ENCODE measurements around the gene RPS19BP1.
"Not testable (repeated sequence)": the region's sequence is repeated elsewhere in the genome, so short reads cannot be mapped to it uniquely, and the experiment has no call there.

RPS19BP1 gene

GRCh38 chr22:39510529-39511149, 21.9 kb downstream of the RPS19BP1 start:
- POLR2A ChIA-PET, result interaction anchor here (1.0 to 1.6 kb wide), 2 partner anchors 9 to 193 kb away, joined by 4 to 6 read pairs; no protein-coding TSS in a partner anchor
- CTCF ChIA-PET, result interaction anchor here (2.1 to 10.6 kb wide), 3 partner anchors 10 to 18 kb away, joined by 7 to 172 read pairs (median 11); partner anchors contain the start of gene MIEF1
- no peak for TF ChIP-seq CTCF (IDR thresholded peaks at IDR 0.05; ENCODE audit: insufficient read depth, low read length, missing control alignments)
- no peak overlapping the region for H3K4me3 ChIP-seq (ENCODE audit: low read depth, low read length)
- no peak for DNase-seq (ENCODE audit: low read depth, low spot score)

- DNase-seq (ENCODE audit: low read depth, low spot score), result no peak
- H3K4me3 ChIP-seq (ENCODE audit: low read depth, low read length), result no peak overlapping the region
- TF ChIP-seq CTCF (IDR thresholded peaks at IDR 0.05; ENCODE audit: insufficient read depth, low read length, missing control alignments), result no peak
- ChIA-PET CTCF (interaction anchor here (1.4 to 2.3 kb wide), 3 partner anchors 9 to 12 kb away, joined by 4 to 18 read pairs (median 7); no protein-coding TSS in a partner anchor), POLR2A (interaction anchor here (1.4 kb wide), 1 partner anchor 12 kb away, joined by 3 read pairs; the partner anchor contains the start of gene ATF4)
These were observed 24.2 kb downstream of the RPS19BP1 start for GRCh38 chr22:39508393-39508792.

- CTCF ChIA-PET, result interaction anchor here (0.9 to 2.3 kb wide), 3 partner anchors 10 to 13 kb away, joined by 3 to 18 read pairs (median 7); no protein-coding TSS in a partner anchor
- H3K4me3 ChIP-seq (ENCODE audit: low read depth, low read length); DNase-seq (ENCODE audit: low read depth, low spot score): not testable (repeated sequence)
- POLR2A ChIA-PET, result interaction anchor here (0.6 kb wide), 1 partner anchor 13 kb away, joined by 3 read pairs; the partner anchor contains the start of gene ATF4
These were observed 25.5 kb downstream of the RPS19BP1 start for GRCh38 chr22:39507021-39507420.

GRCh38 chr22:39504071-39504470, 28.5 kb downstream of the RPS19BP1 start:
- no peak for TF ChIP-seq CTCF (IDR thresholded peaks at IDR 0.05; ENCODE audit: insufficient read depth, low read length, missing control alignments)
- POLR2A ChIA-PET, result no interaction called here
- CTCF ChIA-PET, result interaction anchor here (1.1 to 10.4 kb wide), 3 partner anchors 10 to 521 kb away, joined by 3 to 172 read pairs (median 11); no protein-coding TSS in a partner anchor
- DNase-seq (ENCODE audit: low read depth, low spot score), result no peak
- no peak overlapping the region; the same call in 1 of the 2 replicates for H3K4me3 ChIP-seq (ENCODE audit: low read depth, low read length)

- ChIA-PET CTCF (interaction anchor here (1.1 to 10.4 kb wide), 3 partner anchors 9 to 521 kb away, joined by 3 to 172 read pairs (median 11); no protein-coding TSS in a partner anchor), POLR2A (no interaction called here)
- no peak for TF ChIP-seq CTCF (IDR thresholded peaks at IDR 0.05; ENCODE audit: insufficient read depth, low read length, missing control alignments)
- peak overlapping the region; percentile 75 for H3K4me3 ChIP-seq (ENCODE audit: low read depth, low read length)
- no peak for DNase-seq (ENCODE audit: low read depth, low spot score)
These were observed 28.9 kb downstream of the RPS19BP1 start for GRCh38 chr22:39503630-39504029.

- H3K4me3 ChIP-seq (ENCODE audit: low read depth, low read length), result peak overlapping the region; percentile 75
- ChIA-PET POLR2A (interaction anchor here (1.5 to 1.6 kb wide), 2 partner anchors 17 to 21 kb away, joined by 10 to 16 read pairs; partner anchors contain the start of gene ATF4), CTCF (interaction anchor here (1.1 to 10.4 kb wide), 3 partner anchors 9 to 522 kb away, joined by 3 to 172 read pairs (median 11); no protein-coding TSS in a partner anchor)
- no peak for DNase-seq (ENCODE audit: low read depth, low spot score)
- TF ChIP-seq CTCF (IDR thresholded peaks at IDR 0.05; ENCODE audit: insufficient read depth, low read length, missing control alignments), result no peak
These were observed 29.6 kb downstream of the RPS19BP1 start for GRCh38 chr22:39502789-39503409.

Measured in AG04449 (cell line).